Glomerular endothelial cell (primary cell): ENCODE results near the gene C14orf180. TPM values are rescaled to one million over a fixed set of nuclear protein-coding genes. Genes with fewer than 3 reads are reported as not detected.

Experiments used
- DNase-seq: peaks from one replicate; pipeline ENCODE4 v3.0.0-alpha.2; 2011; ENCODE audit warnings: low read depth, low spot score; ENCODE audit errors: extremely low read depth
- total RNA-seq: library from RNA; depleted of rRNA; stranded (reverse); fragments of >200 nt; gene quantifications from 2 replicates; pipeline ENCODE4 v1.2.3, GENCODE V29; 2015

Gene C14orf180
- total RNA-seq: not detected in 2 replicates

GRCh38 chr14:104579507-104579906 lies at the start of gene C14orf180:
Gene C14orf180, plus strand, starts transcription at chr14:104579764. Its CDS starts 6,667 bp downstream, at chr14:104586431.
- DNase-seq: no peak

GRCh38 chr14:104530646-104531045 lies 48.9 kb upstream of the C14orf180 start:
- no peak for DNase-seq

- DNase-seq: no peak
Measured at GRCh38 chr14:104531421-104532190, 48.0 kb upstream of the C14orf180 start.

- DNase-seq: no peak
Measured at GRCh38 chr14:104532191-104532555, 47.4 kb upstream of the C14orf180 start.

- DNase-seq: no peak
Measured at GRCh38 chr14:104534036-104534435, 45.5 kb upstream of the C14orf180 start.

GRCh38 chr14:104536942-104537612 lies 42.5 kb upstream of the C14orf180 start:
- no peak for DNase-seq

- no peak for DNase-seq
Measured at GRCh38 chr14:104537613-104537988, 42.0 kb upstream of the C14orf180 start.

- DNase-seq: no peak
Measured at GRCh38 chr14:104541905-104542465, 37.6 kb upstream of the C14orf180 start.

- DNase-seq: no peak
Measured at GRCh38 chr14:104542871-104543830, 36.4 kb upstream of the C14orf180 start.

GRCh38 chr14:104544362-104544961 lies 35.1 kb upstream of the C14orf180 start:
- DNase-seq: no peak

- DNase-seq: no peak
Measured at GRCh38 chr14:104545151-104545941, 34.2 kb upstream of the C14orf180 start.

GRCh38 chr14:104545942-104546501 lies 33.5 kb upstream of the C14orf180 start:
- DNase-seq: no peak

GRCh38 chr14:104546591-104547309 lies 32.8 kb upstream of the C14orf180 start:
- DNase-seq: no peak

- DNase-seq: no peak
Measured at GRCh38 chr14:104547310-104547997, 32.1 kb upstream of the C14orf180 start.

GRCh38 chr14:104547998-104548700 lies 31.4 kb upstream of the C14orf180 start:
- no peak for DNase-seq

GRCh38 chr14:104548802-104549535 lies 30.6 kb upstream of the C14orf180 start:
- DNase-seq: no peak
